ENCODE results near the gene RASAL1.

DNA sequence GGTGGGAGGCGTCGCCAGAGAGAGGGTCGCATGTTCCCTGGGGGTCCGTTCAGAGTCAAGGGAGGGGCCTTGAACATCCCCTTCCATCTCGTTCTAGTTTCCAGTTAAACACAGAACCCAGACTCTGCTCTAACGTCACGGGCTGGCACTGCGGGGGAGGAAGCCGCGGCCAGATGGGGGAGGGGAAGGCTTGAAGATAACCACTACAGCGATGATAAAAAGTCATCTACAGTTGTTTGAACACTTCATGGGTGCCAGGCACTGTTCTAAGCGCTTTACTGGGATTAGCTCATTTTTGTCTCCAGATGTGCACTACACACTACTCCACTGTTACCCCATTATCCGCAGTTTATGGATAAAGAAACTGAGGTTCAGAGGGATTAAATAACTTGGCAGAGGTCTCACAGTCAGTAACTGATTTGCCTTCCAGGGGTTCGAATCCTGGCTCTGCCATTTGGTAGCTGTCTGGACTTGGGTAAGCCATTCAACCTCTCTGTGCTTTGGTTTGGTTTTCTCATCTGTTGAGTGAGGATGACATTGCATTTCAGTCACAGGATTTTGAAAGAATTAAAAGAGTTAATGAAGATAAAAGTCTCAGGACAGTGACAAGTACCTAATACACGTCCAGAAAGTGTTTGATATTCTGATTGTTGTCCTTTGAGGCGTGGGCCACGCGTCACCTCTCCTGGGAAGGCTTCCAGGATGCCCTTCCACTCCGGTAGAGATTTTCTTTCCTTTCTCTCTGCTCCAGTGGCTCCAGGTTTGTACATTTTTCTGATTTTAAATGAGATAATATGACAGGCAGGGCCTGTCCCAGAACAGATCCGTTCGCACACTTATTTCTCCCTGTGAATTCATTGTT, 798 bp upstream of the RASAL1 start:
- TF ChIP-seq, protein P1, sequence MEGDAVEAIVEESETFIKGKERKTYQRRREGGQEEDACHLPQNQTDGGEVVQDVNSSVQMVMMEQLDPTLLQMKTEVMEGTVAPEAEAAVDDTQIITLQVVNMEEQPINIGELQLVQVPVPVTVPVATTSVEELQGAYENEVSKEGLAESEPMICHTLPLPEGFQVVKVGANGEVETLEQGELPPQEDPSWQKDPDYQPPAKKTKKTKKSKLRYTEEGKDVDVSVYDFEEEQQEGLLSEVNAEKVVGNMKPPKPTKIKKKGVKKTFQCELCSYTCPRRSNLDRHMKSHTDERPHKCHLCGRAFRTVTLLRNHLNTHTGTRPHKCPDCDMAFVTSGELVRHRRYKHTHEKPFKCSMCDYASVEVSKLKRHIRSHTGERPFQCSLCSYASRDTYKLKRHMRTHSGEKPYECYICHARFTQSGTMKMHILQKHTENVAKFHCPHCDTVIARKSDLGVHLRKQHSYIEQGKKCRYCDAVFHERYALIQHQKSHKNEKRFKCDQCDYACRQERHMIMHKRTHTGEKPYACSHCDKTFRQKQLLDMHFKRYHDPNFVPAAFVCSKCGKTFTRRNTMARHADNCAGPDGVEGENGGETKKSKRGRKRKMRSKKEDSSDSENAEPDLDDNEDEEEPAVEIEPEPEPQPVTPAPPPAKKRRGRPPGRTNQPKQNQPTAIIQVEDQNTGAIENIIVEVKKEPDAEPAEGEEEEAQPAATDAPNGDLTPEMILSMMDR (IDR thresholded peaks at IDR 0.05) = no peak
- no peak for TF ChIP-seq NFE2L2 (conservative IDR thresholded peaks at IDR 0.05; ENCODE audit: low read length)
- TF ChIP-seq KDM5A (IDR thresholded peaks at IDR 0.05) = no peak
- TF ChIP-seq MAFK (IDR thresholded peaks at IDR 0.05; ENCODE audit: partially characterized antibody) = peak; percentile 50
- TF ChIP-seq CHD4 (IDR thresholded peaks at IDR 0.05; ENCODE audit: borderline replicate concordance) = no peak
- no peak for TF ChIP-seq POLR2A (IDR thresholded peaks at IDR 0.05; ENCODE audit: low read length)
- TF ChIP-seq CBX2 (IDR thresholded peaks at IDR 0.05; ENCODE audit: borderline replicate concordance, low read depth) = no peak
- no peak for TF ChIP-seq CEBPB (IDR thresholded peaks at IDR 0.05)
- TF ChIP-seq, protein P2, sequence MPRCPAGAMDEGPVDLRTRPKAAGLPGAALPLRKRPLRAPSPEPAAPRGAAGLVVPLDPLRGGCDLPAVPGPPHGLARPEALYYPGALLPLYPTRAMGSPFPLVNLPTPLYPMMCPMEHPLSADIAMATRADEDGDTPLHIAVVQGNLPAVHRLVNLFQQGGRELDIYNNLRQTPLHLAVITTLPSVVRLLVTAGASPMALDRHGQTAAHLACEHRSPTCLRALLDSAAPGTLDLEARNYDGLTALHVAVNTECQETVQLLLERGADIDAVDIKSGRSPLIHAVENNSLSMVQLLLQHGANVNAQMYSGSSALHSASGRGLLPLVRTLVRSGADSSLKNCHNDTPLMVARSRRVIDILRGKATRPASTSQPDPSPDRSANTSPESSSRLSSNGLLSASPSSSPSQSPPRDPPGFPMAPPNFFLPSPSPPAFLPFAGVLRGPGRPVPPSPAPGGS (IDR thresholded peaks at IDR 0.05) = no peak
- no peak for TF ChIP-seq ESRRA (IDR thresholded peaks at IDR 0.05; ENCODE audit: borderline replicate concordance, low read length)
- no peak for TF ChIP-seq NR3C1 (IDR thresholded peaks at IDR 0.05)
- TF ChIP-seq, protein P3, sequence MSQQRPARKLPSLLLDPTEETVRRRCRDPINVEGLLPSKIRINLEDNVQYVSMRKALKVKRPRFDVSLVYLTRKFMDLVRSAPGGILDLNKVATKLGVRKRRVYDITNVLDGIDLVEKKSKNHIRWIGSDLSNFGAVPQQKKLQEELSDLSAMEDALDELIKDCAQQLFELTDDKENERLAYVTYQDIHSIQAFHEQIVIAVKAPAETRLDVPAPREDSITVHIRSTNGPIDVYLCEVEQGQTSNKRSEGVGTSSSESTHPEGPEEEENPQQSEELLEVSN (IDR thresholded peaks at IDR 0.05; ENCODE audit: borderline replicate concordance, low read depth) = no peak
